GM23248 (cell line): ENCODE data around the gene CLCN7. TPM values are rescaled to one million over a fixed set of nuclear protein-coding genes. Genes with fewer than 3 reads are reported as not detected.

Experiments used
- DNase-seq: peaks from one replicate; pipeline ENCODE4 v3.0.0-alpha.2; 2015
- H2AFZ ChIP-seq: fragments of 200-600 bp; sonication (generic); 2 replicates; pipeline ENCODE4 v1.6.1; 2016; ENCODE audit warnings: antibody characterized with exemption
- H3F3A ChIP-seq: fragments of 200-600 bp; sonication (generic); 2 replicates; pipeline ENCODE4 v1.6.1; 2016; ENCODE audit warnings: mild to moderate bottlenecking, antibody characterized with exemption, mixed run types; ENCODE audit not compliant: insufficient read depth
- H3K27ac ChIP-seq: fragments of 200-600 bp; sonication (generic); 2 replicates; pipeline ENCODE4 v1.5.1; 2016; ENCODE audit warnings: mild to moderate bottlenecking
- H3K27me3 ChIP-seq: fragments of 200-600 bp; sonication (generic); replicated peaks from 2 replicates; pipeline ENCODE4 v1.6.1; 2016; ENCODE audit warnings: mild to moderate bottlenecking; ENCODE audit not compliant: insufficient read depth
- H3K36me3 ChIP-seq: fragments of 200-600 bp; sonication (generic); 2 replicates; pipeline ENCODE4 v1.6.1; 2016; ENCODE audit warnings: low read depth, mild to moderate bottlenecking
- H3K4me1 ChIP-seq: fragments of 200-600 bp; sonication (generic); 2 replicates; pipeline ENCODE4 v1.6.1; 2016; ENCODE audit warnings: mild to moderate bottlenecking; ENCODE audit not compliant: insufficient read depth
- H3K4me2 ChIP-seq: fragments of 200-600 bp; sonication (generic); one replicate; pipeline ENCODE4 v1.6.1; 2016; ENCODE audit warnings: mild to moderate bottlenecking; ENCODE audit not compliant: unreplicated experiment
- H3K4me3 ChIP-seq: fragments of 200-600 bp; sonication (generic); 2 replicates; pipeline ENCODE4 v1.5.1; 2016; ENCODE audit warnings: mild to moderate bottlenecking
- H3K79me2 ChIP-seq: fragments of 200-600 bp; sonication (generic); 2 replicates; pipeline ENCODE4 v1.6.1; 2016; ENCODE audit warnings: mild to moderate bottlenecking; ENCODE audit not compliant: insufficient read depth
- H3K9ac ChIP-seq: fragments of 200-600 bp; sonication (generic); 2 replicates; pipeline ENCODE4 v1.6.1; 2016; ENCODE audit warnings: mild to moderate bottlenecking
- H3K9me2 ChIP-seq: fragments of 200-600 bp; sonication (generic); 2 replicates; pipeline ENCODE4 v1.6.1; 2016; ENCODE audit warnings: mixed run types, mild to moderate bottlenecking, moderate library complexity; ENCODE audit not compliant: insufficient read depth
- H3K9me3 ChIP-seq: fragments of 200-600 bp; sonication (generic); one replicate; pipeline ENCODE4 v1.6.1; 2017; ENCODE audit warnings: low read depth
- H4K20me1 ChIP-seq: fragments of 200-600 bp; sonication (generic); 2 replicates; pipeline ENCODE4 v1.6.0; 2016; ENCODE audit not compliant: insufficient read depth
- EZH2 ChIP-seq: fragments of 200-600 bp; sonication (generic); IDR thresholded peaks from 2 replicates; pipeline ENCODE4 v1.6.1; 2018; ENCODE audit warnings: antibody characterized with exemption, mild to moderate bottlenecking; ENCODE audit not compliant: insufficient read depth, poor library complexity, severe bottlenecking
- EZH2phosphoT487 ChIP-seq: fragments of 200-600 bp; sonication (generic); IDR thresholded peaks from 2 replicates; pipeline ENCODE4 v1.6.1; 2018; ENCODE audit warnings: antibody characterized with exemption, moderate library complexity, mild to moderate bottlenecking, low read depth; ENCODE audit not compliant: insufficient read depth
- WGBS, 2 experiments: methylation state at CpG; one replicate each; pipeline ENCODE4 v1.1.6; 2015 to 2017; ENCODE audit warnings: low lambda C conversion rate in 2 of 2, low coverage in 1 of 2; ENCODE audit errors: missing lambda C conversion rate in 2 of 2; 5-methylcytosine and 5-hydroxymethylcytosine counted together
- in situ Hi-C: fragments of 300-500 bp; cut with MboI; formaldehyde crosslinking; loops from 2 replicates; pipeline ENCODE4 v1.15.0; 2020
- polyA plus RNA-seq: library from polyadenylated mRNA; unstranded; fragments of >200 nt; fragmentation: Nextera tagmentation; extraction: Ambion mirVana; gene quantifications from 2 replicates; pipeline ENCODE4 v1.2.1, GENCODE V29; 2016
- total RNA-seq: library from RNA; depleted of rRNA; stranded (reverse); fragments of >200 nt; shearing (Covaris generic); gene quantifications from 2 replicates; pipeline ENCODE4 v1.2.3, GENCODE V29; 2014

CLCN7 gene
- total and polyA plus RNA-seq, 2 experiments from 2014 or later: 33.6 to 39.3 TPM

- H3K4me2 ChIP-seq: no peak overlapping the region
- H3K9me2 ChIP-seq: no peaks in the 10 kb centered on the region
- no peak for TF ChIP-seq EZH2phosphoT487
- TF ChIP-seq EZH2: no peak
- no peak overlapping the region for H3K9ac ChIP-seq
- no peak overlapping the region for H2AFZ ChIP-seq
- H3K27ac ChIP-seq: no peak overlapping the region
- in situ Hi-C loops: no loop called here
- H3K79me2 ChIP-seq: no peaks in the 10 kb centered on the region
- no peaks in the 10 kb centered on the region for H3K27me3 ChIP-seq
- H4K20me1 ChIP-seq: no peaks in the 10 kb centered on the region
- no peaks in the 10 kb centered on the region for H3F3A ChIP-seq
- WGBS, 2 experiments: 96 to 97% methylated on average over 32 to 34 of the region's 34 CpGs
- H3K9me3 ChIP-seq: no peaks in the 10 kb centered on the region
- no peaks in the 10 kb centered on the region for H3K4me1 ChIP-seq
- H3K36me3 ChIP-seq: no peaks in the 10 kb centered on the region
- H3K4me3 ChIP-seq: no peak overlapping the region
- DNase-seq: no peak
Observed at GRCh38 chr16:1451702-1452392, 23.0 kb downstream of the CLCN7 start.

- no peaks in the 10 kb centered on the region for H3K4me1 ChIP-seq
- no peak overlapping the region for H3K4me3 ChIP-seq
- H3K27ac ChIP-seq: no peak overlapping the region
- no peak for TF ChIP-seq EZH2phosphoT487
- TF ChIP-seq EZH2: no peak
- no peak overlapping the region for H2AFZ ChIP-seq
- no peak overlapping the region for H3K9ac ChIP-seq
- no peaks in the 10 kb centered on the region for H4K20me1 ChIP-seq
- no peaks in the 10 kb centered on the region for H3K36me3 ChIP-seq
- H3K9me3 ChIP-seq: no peaks in the 10 kb centered on the region
- WGBS, 2 experiments: 98 to 99% methylated on average over 21 of the region's 21 CpGs
- H3K4me2 ChIP-seq: no peak overlapping the region
- H3K27me3 ChIP-seq: no peaks in the 10 kb centered on the region
- DNase-seq: no peak
- H3K79me2 ChIP-seq: no peaks in the 10 kb centered on the region
- no peaks in the 10 kb centered on the region for H3F3A ChIP-seq
- no peaks in the 10 kb centered on the region for H3K9me2 ChIP-seq
- in situ Hi-C loops: no loop called here
Observed at GRCh38 chr16:1450841-1451240, 24.0 kb downstream of the CLCN7 start.

- H3K9me3 ChIP-seq: no peaks in the 10 kb centered on the region
- 91% methylated on average over 10 to 29 of the region's 29 CpGs for WGBS, 2 experiments
- H3F3A ChIP-seq: no peaks in the 10 kb centered on the region
Observed at GRCh38 chr16:1450218-1450617, 24.6 kb downstream of the CLCN7 start.

GRCh38 chr16:1449201-1449788 is 25.5 kb downstream of the CLCN7 start:
- 96 to 98% methylated on average over 25 of the region's 25 CpGs for WGBS, 2 experiments

More at GRCh38 chr16:1450218-1450617, 24.6 kb downstream of the CLCN7 start:
- no peaks in the 10 kb centered on the region for H3K27me3 ChIP-seq
- H3K9me2 ChIP-seq: no peaks in the 10 kb centered on the region
- no peaks in the 10 kb centered on the region for H3K79me2 ChIP-seq
- H4K20me1 ChIP-seq: no peaks in the 10 kb centered on the region
- no peak for DNase-seq
- H3K4me2 ChIP-seq: no peak overlapping the region
- no peak overlapping the region for H3K4me3 ChIP-seq
- no peak overlapping the region for H3K27ac ChIP-seq
- no peak overlapping the region for H3K9ac ChIP-seq
- no peak overlapping the region for H2AFZ ChIP-seq
- no peaks in the 10 kb centered on the region for H3K4me1 ChIP-seq
- TF ChIP-seq EZH2 (no peak), EZH2phosphoT487 (no peak)
- in situ Hi-C loops: no loop called here
- H3K36me3 ChIP-seq: no peaks in the 10 kb centered on the region

More at GRCh38 chr16:1449201-1449788, 25.5 kb downstream of the CLCN7 start:
- Histone ChIP-seq H3K36me3 (no peaks in the 10 kb centered on the region), H3K4me1 (no peaks in the 10 kb centered on the region), H3K4me2 (no peak overlapping the region), H3K9me3 (no peaks in the 10 kb centered on the region), H3K27me3 (no peaks in the 10 kb centered on the region), H4K20me1 (no peaks in the 10 kb centered on the region), H3F3A (no peaks in the 10 kb centered on the region), H3K27ac (no peak overlapping the region), H3K79me2 (no peaks in the 10 kb centered on the region), H3K9me2 (no peaks in the 10 kb centered on the region), H3K4me3 (no peak overlapping the region), H3K9ac (no peak overlapping the region), H2AFZ (no peak overlapping the region)
- DNase-seq: no peak
- TF ChIP-seq EZH2phosphoT487 (no peak), EZH2 (no peak)
- in situ Hi-C loops: no loop called here
